ENCODE results near the gene ZC3H4.

DNA sequence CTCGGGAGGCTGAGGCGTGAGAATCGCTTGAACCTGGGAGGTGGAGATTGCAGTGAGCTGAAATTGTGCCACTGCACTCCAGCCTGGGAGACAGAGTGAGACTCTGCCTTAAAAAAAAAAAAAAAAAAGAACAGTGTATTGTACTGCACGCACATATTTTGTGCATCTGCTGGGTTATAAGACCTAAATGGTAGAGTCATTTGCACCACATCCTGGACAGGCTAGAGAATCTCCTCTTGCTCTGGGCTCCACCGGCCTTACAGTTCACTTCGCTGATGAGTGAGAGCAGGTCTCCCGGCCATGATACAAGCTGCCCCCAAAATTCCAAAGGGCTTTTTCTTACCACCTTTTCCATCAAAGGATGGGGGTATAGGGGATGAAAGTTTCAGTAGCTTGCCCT is 9.8 kb upstream of the ZC3H4 start:
- no peak for TF ChIP-seq POLR2A (IDR thresholded peaks at IDR 0.05)
- TF ChIP-seq, protein P1, sequence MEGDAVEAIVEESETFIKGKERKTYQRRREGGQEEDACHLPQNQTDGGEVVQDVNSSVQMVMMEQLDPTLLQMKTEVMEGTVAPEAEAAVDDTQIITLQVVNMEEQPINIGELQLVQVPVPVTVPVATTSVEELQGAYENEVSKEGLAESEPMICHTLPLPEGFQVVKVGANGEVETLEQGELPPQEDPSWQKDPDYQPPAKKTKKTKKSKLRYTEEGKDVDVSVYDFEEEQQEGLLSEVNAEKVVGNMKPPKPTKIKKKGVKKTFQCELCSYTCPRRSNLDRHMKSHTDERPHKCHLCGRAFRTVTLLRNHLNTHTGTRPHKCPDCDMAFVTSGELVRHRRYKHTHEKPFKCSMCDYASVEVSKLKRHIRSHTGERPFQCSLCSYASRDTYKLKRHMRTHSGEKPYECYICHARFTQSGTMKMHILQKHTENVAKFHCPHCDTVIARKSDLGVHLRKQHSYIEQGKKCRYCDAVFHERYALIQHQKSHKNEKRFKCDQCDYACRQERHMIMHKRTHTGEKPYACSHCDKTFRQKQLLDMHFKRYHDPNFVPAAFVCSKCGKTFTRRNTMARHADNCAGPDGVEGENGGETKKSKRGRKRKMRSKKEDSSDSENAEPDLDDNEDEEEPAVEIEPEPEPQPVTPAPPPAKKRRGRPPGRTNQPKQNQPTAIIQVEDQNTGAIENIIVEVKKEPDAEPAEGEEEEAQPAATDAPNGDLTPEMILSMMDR (IDR thresholded peaks at IDR 0.05) = no peak
